Osteocyte (in vitro differentiated cells): ENCODE measurements around the gene KCNC4. TPM values are rescaled to one million over a fixed set of nuclear protein-coding genes. Genes with fewer than 3 reads are reported as not detected.

Experiments
- DNase-seq: peaks from one replicate; pipeline ENCODE4 v3.0.0; 2021; ENCODE audit warnings: mixed read lengths; ENCODE audit not compliant: unreplicated experiment; ENCODE audit errors: extremely low spot score
- H3K27ac Mint-ChIP-seq: one replicate; pipeline ENCODE4 v1.8.0; 2021; ENCODE audit warnings: mild to moderate bottlenecking, mixed read lengths; ENCODE audit not compliant: unreplicated experiment
- H3K27me3 Mint-ChIP-seq: one replicate; pipeline ENCODE4 v1.8.0; 2021; ENCODE audit warnings: mixed read lengths; ENCODE audit not compliant: unreplicated experiment
- H3K36me3 Mint-ChIP-seq: one replicate; pipeline ENCODE4 v1.8.0; 2021; ENCODE audit warnings: mixed read lengths; ENCODE audit not compliant: unreplicated experiment
- H3K4me1 Mint-ChIP-seq: one replicate; pipeline ENCODE4 v1.8.0; 2021; ENCODE audit warnings: mixed read lengths; ENCODE audit not compliant: unreplicated experiment
- H3K4me3 Mint-ChIP-seq: one replicate; pipeline ENCODE4 v1.8.0; 2021; ENCODE audit warnings: mild to moderate bottlenecking, moderate library complexity, mixed read lengths; ENCODE audit not compliant: unreplicated experiment
- H3K9me3 Mint-ChIP-seq: one replicate; pipeline ENCODE4 v1.8.0; 2021; ENCODE audit warnings: mixed read lengths; ENCODE audit not compliant: unreplicated experiment
- total RNA-seq: library from RNA; stranded (reverse); gene quantifications from 2 replicates; pipeline ENCODE4 v1.2.1, GENCODE V29; 2021
- TF ChIP-seq, protein P1 (sequence below): fragments of 200-600 bp; sonication (generic); IDR thresholded peaks from 2 replicates; pipeline ENCODE4 v1.5.0; 2021; ENCODE audit warnings: antibody characterized with exemption, mild to moderate bottlenecking, moderate library complexity

Gene KCNC4
- total RNA-seq, 1 donor from 2014 or later, result 2.0 TPM

DNA sequence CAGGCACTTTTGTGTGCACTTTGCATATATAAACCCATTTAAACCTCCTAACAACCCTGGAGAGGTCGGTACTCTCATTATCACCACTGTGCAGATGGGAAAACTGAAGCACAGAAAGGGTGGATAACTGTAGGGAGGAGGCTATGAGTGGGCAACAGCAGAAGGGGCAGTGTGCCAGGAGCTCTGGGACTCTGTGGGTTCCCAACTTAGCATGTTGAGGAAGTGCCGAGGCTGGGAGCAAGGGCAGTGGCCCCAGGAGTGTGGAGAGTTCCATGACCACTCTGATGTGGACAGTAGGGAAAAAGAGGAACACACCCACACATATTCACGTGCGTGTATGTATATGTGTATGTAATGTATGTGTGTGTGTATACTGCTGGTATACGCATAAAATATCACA lies 25.7 kb upstream of the KCNC4 start:
- Mint-ChIP-seq H3K27ac (no peak overlapping the region), H3K27me3 (no peaks in the 10 kb centered on the region), H3K36me3 (no peaks in the 10 kb centered on the region), H3K4me1 (peaks cover 36% of the 10 kb centered on the region), H3K4me3 (no peak overlapping the region), H3K9me3 (no peaks in the 10 kb centered on the region)
- TF ChIP-seq, protein P1, sequence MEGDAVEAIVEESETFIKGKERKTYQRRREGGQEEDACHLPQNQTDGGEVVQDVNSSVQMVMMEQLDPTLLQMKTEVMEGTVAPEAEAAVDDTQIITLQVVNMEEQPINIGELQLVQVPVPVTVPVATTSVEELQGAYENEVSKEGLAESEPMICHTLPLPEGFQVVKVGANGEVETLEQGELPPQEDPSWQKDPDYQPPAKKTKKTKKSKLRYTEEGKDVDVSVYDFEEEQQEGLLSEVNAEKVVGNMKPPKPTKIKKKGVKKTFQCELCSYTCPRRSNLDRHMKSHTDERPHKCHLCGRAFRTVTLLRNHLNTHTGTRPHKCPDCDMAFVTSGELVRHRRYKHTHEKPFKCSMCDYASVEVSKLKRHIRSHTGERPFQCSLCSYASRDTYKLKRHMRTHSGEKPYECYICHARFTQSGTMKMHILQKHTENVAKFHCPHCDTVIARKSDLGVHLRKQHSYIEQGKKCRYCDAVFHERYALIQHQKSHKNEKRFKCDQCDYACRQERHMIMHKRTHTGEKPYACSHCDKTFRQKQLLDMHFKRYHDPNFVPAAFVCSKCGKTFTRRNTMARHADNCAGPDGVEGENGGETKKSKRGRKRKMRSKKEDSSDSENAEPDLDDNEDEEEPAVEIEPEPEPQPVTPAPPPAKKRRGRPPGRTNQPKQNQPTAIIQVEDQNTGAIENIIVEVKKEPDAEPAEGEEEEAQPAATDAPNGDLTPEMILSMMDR, result no peak
- no peak for DNase-seq

DNA sequence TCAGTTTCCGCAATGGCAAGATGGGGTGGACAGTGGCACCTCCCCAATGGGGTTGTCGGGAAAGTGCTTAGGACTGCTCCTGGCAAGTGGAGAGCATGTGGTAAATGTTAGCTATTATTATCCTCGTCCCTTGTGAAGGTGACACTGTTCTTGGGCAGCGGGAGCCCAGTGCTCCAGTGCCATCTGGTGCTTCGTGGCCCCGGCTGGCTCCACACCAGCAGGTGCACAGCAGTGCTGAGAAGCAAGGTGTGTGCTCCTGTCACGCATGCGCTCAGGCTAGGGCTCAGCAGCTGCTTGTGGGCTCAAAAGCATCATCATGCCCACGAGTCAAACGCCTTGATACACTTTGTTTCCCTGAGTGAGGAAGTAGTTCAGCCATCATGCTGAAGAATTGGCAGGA lies 24.9 kb upstream of the KCNC4 start:
- Mint-ChIP-seq H3K27ac (no peak overlapping the region), H3K27me3 (no peaks in the 10 kb centered on the region), H3K4me3 (no peak overlapping the region), H3K4me1 (peaks cover 43% of the 10 kb centered on the region), H3K36me3 (no peaks in the 10 kb centered on the region), H3K9me3 (no peaks in the 10 kb centered on the region)
- TF ChIP-seq, protein P1, result no peak
- no peak for DNase-seq

DNA sequence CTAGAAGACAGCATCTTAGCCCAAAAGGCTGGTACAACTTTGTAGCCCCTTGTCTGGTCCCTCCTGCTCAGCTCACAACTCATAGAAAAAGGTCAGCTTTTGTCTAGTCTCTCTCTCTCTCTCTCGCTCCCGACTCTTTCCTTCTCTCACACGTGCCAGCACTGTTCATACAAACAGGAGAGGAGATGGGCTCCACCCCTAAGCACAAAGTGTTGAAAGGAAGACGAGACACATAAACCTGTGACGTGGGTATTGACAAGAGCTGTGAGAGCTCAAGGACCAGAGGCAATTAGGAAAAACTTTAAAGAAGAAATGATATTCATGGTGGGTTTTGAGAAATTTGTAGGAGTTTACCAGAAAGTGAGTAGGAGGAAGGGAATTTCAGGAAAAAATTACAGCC lies 23.6 kb upstream of the KCNC4 start:
- no peaks in the 10 kb centered on the region for H3K9me3 Mint-ChIP-seq
- H3K36me3 Mint-ChIP-seq, result no peaks in the 10 kb centered on the region
- TF ChIP-seq, protein P1, result no peak
- DNase-seq, result no peak
- H3K4me3 Mint-ChIP-seq, result no peak overlapping the region
- H3K27ac Mint-ChIP-seq, result peak overlapping the region; percentile 95
- H3K4me1 Mint-ChIP-seq, result peaks cover 50% of the 10 kb centered on the region
- no peaks in the 10 kb centered on the region for H3K27me3 Mint-ChIP-seq

DNA sequence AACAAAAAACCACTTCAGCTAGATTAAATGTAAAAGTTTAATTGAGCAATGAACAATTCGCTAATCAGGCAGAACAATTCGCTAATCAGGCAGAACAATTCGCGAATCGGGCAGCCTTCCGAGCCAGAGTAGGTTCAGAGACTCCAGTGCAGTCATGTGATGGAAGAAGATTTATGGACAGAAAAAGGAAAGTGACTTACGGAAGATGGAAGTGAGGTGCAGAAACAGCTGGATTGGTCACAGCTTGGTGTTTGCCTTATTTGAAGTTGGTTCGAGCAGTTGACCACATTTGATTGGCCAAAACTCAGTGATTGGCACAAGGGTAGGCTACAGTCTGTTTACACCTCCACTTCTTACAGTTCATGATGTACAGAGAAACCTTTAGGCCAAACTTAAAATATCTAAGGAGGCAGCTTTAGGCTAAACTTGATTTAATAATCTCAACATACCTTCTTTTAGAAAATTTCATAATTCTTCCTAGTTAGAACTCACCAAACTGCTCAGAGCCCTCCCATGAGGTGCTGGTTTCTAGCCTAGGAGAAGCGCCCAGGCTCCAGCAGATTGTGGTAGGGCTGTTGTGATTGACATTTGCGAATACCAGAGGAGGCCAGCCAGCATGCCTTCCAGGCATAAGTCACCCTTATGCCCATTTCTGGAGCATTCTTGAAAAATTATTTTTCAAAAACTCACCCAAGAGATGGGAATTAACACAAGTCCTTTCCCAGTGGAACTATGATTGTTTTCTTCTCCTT lies 22.8 kb upstream of the KCNC4 start:
- no peaks in the 10 kb centered on the region for H3K9me3 Mint-ChIP-seq
- H3K27ac Mint-ChIP-seq, result peak overlapping the region; percentile 95
- H3K27me3 Mint-ChIP-seq, result no peaks in the 10 kb centered on the region
- peaks cover 50% of the 10 kb centered on the region for H3K4me1 Mint-ChIP-seq
- H3K4me3 Mint-ChIP-seq, result no peak overlapping the region
- DNase-seq, result peak; percentile 91
- TF ChIP-seq, protein P1, result no peak
- no peaks in the 10 kb centered on the region for H3K36me3 Mint-ChIP-seq

DNA sequence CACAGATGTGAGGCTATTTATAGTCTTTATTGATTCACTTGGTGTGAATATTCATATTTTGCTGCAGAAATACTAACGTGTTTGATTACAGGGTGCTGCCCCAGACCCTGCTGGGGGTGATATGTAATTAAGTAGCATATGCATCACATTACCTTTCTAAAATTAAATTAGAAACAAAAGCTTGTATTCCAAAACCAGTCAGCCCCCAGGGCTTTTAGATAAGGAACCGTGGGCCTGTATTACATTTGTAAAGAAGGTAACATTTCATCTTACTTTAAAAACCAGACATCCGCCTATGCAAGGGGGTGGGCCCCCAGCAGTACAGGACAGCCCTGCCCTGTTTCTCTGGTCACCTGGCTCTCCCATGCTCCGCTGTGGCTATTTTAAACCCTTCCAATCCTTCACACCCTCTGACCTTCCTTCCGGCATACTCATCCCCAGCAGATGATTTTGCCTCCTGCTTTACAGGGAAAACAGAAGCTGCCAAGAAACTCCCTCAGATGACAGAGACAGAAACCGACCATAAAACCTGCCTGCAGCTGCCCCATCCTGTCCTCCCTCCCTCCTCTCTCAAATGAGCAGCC lies 22.0 kb upstream of the KCNC4 start:
- H3K27ac Mint-ChIP-seq, result peak overlapping the region; percentile 95
- H3K36me3 Mint-ChIP-seq, result no peaks in the 10 kb centered on the region
- TF ChIP-seq, protein P1, result no peak
- H3K27me3 Mint-ChIP-seq, result no peaks in the 10 kb centered on the region
- H3K9me3 Mint-ChIP-seq, result no peaks in the 10 kb centered on the region
- no peak for DNase-seq
- peak overlapping the region; percentile 47 for H3K4me3 Mint-ChIP-seq
- peaks cover 50% of the 10 kb centered on the region for H3K4me1 Mint-ChIP-seq
